NCI-H2196 (cell line): ENCODE results near the gene GRK1.
"Not testable (repeated sequence)": the region's sequence is repeated elsewhere in the genome, so short reads cannot be mapped to it uniquely, and the experiment has no call there.

ENCODE experiments used
- DNase-seq: peaks from one replicate; lab custom pipeline; 2025; ENCODE audit not compliant: unreplicated experiment; lab: John Stamatoyannopoulos, UW

Gene GRK1

GRCh38 chr13:113664751-113665596, 2.0 kb upstream of the GRK1 start:
- DNase-seq, result no peak

- DNase-seq, result no peak
These were observed 1.3 kb upstream of the GRK1 start for GRCh38 chr13:113665597-113666328.

- no peak for DNase-seq
These were observed 719 bp upstream of the GRK1 start for GRCh38 chr13:113666329-113666670.

GRCh38 chr13:113667771-113668490, 912 bp downstream of the GRK1 start:
- no peak for DNase-seq

GRCh38 chr13:113668491-113668971, 1.5 kb downstream of the GRK1 start:
- no peak for DNase-seq

GRCh38 chr13:113669231-113669754, 2.3 kb downstream of the GRK1 start:
- no peak for DNase-seq

GRCh38 chr13:113669755-113670341, 2.8 kb downstream of the GRK1 start:
- DNase-seq, result no peak

GRCh38 chr13:113670541-113670940, 3.5 kb downstream of the GRK1 start:
- DNase-seq, result no peak

GRCh38 chr13:113671066-113672001, 4.3 kb downstream of the GRK1 start:
- DNase-seq, result no peak

GRCh38 chr13:113672002-113672651, 5.1 kb downstream of the GRK1 start:
- no peak for DNase-seq

GRCh38 chr13:113722921-113723320, 55.9 kb downstream of the GRK1 start:
- no peak for DNase-seq

GRCh38 chr13:113723410-113724015, 56.5 kb downstream of the GRK1 start:
- no peak for DNase-seq

GRCh38 chr13:113724016-113724758, 57.2 kb downstream of the GRK1 start:
- no peak for DNase-seq

- peak; percentile 70 for DNase-seq
These were observed 57.8 kb downstream of the GRK1 start for GRCh38 chr13:113724780-113725315.

- not testable (repeated sequence) for DNase-seq
These were observed 58.5 kb downstream of the GRK1 start for GRCh38 chr13:113725329-113726105.

GRCh38 chr13:113726106-113726821, 59.2 kb downstream of the GRK1 start:
- DNase-seq, result peak; percentile 37
